Measurements from ENCODE around the gene SBK2. TPM values are rescaled to one million over a fixed set of nuclear protein-coding genes. Genes with fewer than 3 reads are reported as not detected.

SBK2 gene
- total RNA-seq, 2 experiments from 2014 or later: not detected

- CTCF ChIA-PET (ENCODE audit: unreplicated experiment): no interaction called here
- Histone ChIP-seq H3K9me3 (ENCODE audit: low read length) (no peaks in the 10 kb centered on the region), H3K79me2 (ENCODE audit: insufficient read depth, low read depth, low read length) (no peaks in the 10 kb centered on the region), H3K36me3 (ENCODE audit: insufficient read depth, low read length) (no peaks in the 10 kb centered on the region), H3K4me3 (ENCODE audit: low read depth, low read length, poor library complexity, severe bottlenecking) (no peak overlapping the region), H3K27ac (ENCODE audit: low read depth, low read length, poor library complexity, severe bottlenecking) (no peak overlapping the region), H3K4me1 (ENCODE audit: insufficient read depth, low read length, poor library complexity, severe bottlenecking) (peaks cover 8% of the 10 kb centered on the region), H4K20me1 (ENCODE audit: insufficient read depth, low read length) (no peaks in the 10 kb centered on the region), H3K9me2 (ENCODE audit: insufficient read depth, low read length) (no peaks in the 10 kb centered on the region), H2AFZ (ENCODE audit: low read length) (no peak overlapping the region), H3K4me2 (ENCODE audit: low read length) (no peak overlapping the region)
- no TSS peak for BruUV-seq (replicated peaks)
- DNase-seq (ENCODE audit: low spot score): no peak
- TF ChIP-seq EZH2phosphoT487 (IDR thresholded peaks at IDR 0.05; ENCODE audit: borderline replicate concordance, low read depth, low read length) (no peak), CTCF (conservative IDR thresholded peaks at IDR 0.05; ENCODE audit: low read length) (no peak)
- intact Hi-C loops (cut with micrococcal nuclease; ENCODE audit: unreplicated experiment): no loop called here
- POLR2A ChIA-PET: no interaction called here
Measured at GRCh38 chr19:55502197-55502952, 34.6 kb downstream of the SBK2 start.

- no peak overlapping the region for H3K27ac ChIP-seq (ENCODE audit: low read depth, low read length, poor library complexity, severe bottlenecking)
- H3K36me3 ChIP-seq (ENCODE audit: insufficient read depth, low read length): no peaks in the 10 kb centered on the region
- H3K4me3 ChIP-seq (ENCODE audit: low read depth, low read length, poor library complexity, severe bottlenecking): no peak overlapping the region
- CTCF ChIA-PET (ENCODE audit: unreplicated experiment): no interaction called here
- H3K9me2 ChIP-seq (ENCODE audit: insufficient read depth, low read length): no peaks in the 10 kb centered on the region
- POLR2A ChIA-PET: no interaction called here
- no TSS peak for BruUV-seq (replicated peaks)
- H3K4me2 ChIP-seq (ENCODE audit: low read length): no peak overlapping the region
- H3K79me2 ChIP-seq (ENCODE audit: insufficient read depth, low read depth, low read length): no peaks in the 10 kb centered on the region
- DNase-seq (ENCODE audit: low spot score): no peak
- intact Hi-C loops (cut with micrococcal nuclease; ENCODE audit: unreplicated experiment): no loop called here
- TF ChIP-seq CTCF (conservative IDR thresholded peaks at IDR 0.05; ENCODE audit: low read length): no peak
- no peak for TF ChIP-seq EZH2phosphoT487 (IDR thresholded peaks at IDR 0.05; ENCODE audit: borderline replicate concordance, low read depth, low read length)
- H4K20me1 ChIP-seq (ENCODE audit: insufficient read depth, low read length): no peaks in the 10 kb centered on the region
- H3K4me1 ChIP-seq (ENCODE audit: insufficient read depth, low read length, poor library complexity, severe bottlenecking): peaks cover 8% of the 10 kb centered on the region
- H2AFZ ChIP-seq (ENCODE audit: low read length): no peak overlapping the region
- H3K9me3 ChIP-seq (ENCODE audit: low read length): no peaks in the 10 kb centered on the region
Measured at GRCh38 chr19:55500368-55500952, 36.5 kb downstream of the SBK2 start.

DNA sequence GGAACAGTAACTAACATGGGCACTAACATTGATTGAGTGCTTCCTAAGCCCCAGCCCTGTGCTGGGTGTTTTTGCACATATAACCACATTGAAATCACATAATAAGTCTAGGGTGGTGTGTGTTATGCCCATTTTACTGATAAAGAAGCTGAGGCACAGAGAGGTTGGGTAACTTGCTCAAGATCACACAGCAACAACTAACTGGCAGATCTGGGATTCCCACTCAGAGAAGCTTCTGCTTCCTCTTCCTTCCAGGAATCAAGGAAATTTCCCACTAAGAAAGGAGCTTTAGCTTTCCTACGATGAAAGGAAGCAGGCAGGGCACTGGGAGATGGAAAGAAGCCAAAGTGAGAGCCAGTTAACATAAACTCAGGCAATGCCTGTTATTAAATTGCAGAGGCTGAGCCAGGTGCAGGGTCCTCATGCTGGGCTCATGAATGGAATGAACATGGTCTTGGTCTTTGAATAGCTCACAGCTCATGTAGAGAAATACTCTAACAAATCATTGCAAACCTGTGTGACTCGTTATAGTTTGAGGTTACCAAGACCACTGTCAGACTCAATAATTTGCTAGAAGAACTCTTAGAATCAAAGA, 38.6 kb downstream of the SBK2 start:
- POLR2A ChIA-PET: interaction anchor here (0.6 to 0.7 kb wide), 2 partner anchors 21 to 835 kb away, joined by 3 to 7 read pairs; partner anchors contain the start of gene LILRB4
- TF ChIP-seq EZH2phosphoT487 (IDR thresholded peaks at IDR 0.05; ENCODE audit: borderline replicate concordance, low read depth, low read length) (no peak), CTCF (conservative IDR thresholded peaks at IDR 0.05; ENCODE audit: low read length) (no peak)
- no peaks in the 10 kb centered on the region for H3K79me2 ChIP-seq (ENCODE audit: insufficient read depth, low read depth, low read length)
- CTCF ChIA-PET (ENCODE audit: unreplicated experiment): no interaction called here
- H3K9me2 ChIP-seq (ENCODE audit: insufficient read depth, low read length): no peaks in the 10 kb centered on the region
- peaks cover 4% of the 10 kb centered on the region for H3K4me1 ChIP-seq (ENCODE audit: insufficient read depth, low read length, poor library complexity, severe bottlenecking)
- DNase-seq (ENCODE audit: low spot score): no peak
- no peak overlapping the region for H3K4me3 ChIP-seq (ENCODE audit: low read depth, low read length, poor library complexity, severe bottlenecking)
- no TSS peak for BruUV-seq (replicated peaks)
- H3K9me3 ChIP-seq (ENCODE audit: low read length): no peaks in the 10 kb centered on the region
- no peak overlapping the region for H2AFZ ChIP-seq (ENCODE audit: low read length)
- no peak overlapping the region for H3K4me2 ChIP-seq (ENCODE audit: low read length)
- intact Hi-C loops (cut with micrococcal nuclease; ENCODE audit: unreplicated experiment): no loop called here
- H3K27ac ChIP-seq (ENCODE audit: low read depth, low read length, poor library complexity, severe bottlenecking): no peak overlapping the region
- H3K36me3 ChIP-seq (ENCODE audit: insufficient read depth, low read length): no peaks in the 10 kb centered on the region
- no peaks in the 10 kb centered on the region for H4K20me1 ChIP-seq (ENCODE audit: insufficient read depth, low read length)

Data from OCI-LY7 (cell line).